Activated CD4-positive, alpha-beta T cell treated with anti-CD3 and anti-CD28 coated beads, Interleukin-2, amount 50 U/mL, for 48 hours (primary cell): ENCODE data around the gene GMPPA.

Experiments
- DNase-seq, 2 experiments: peaks; one replicate each; pipeline ENCODE4 v3.0.0-alpha.2; 2020

The GMPPA gene

DNA sequence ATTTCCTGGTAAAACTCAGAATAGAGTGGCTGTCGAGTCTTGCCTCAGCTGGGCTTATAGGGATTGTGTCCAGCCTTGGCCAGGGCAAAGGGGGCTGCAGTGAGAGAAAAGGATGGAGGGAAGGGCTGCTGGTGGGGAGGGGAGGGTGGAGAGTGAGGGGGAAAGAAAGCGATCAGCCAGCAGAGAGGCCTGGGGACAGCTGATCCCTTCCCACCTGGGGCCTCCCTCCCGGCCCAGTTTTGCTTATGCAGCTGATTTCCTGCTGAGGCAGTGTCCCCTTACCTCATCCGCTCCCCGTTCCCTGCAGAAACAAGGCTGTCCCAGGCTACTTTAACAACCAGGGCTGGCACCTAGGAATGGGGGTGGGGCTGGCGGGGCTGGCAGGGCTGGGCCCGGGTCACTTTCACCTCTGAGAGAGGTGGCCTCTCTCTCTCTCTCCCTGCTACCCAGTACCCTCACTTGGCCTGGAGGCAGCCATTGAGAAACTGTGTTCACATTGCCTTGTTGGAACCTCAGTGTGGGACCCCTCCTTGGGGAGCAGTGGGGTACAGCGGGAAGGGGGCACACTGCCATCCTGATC, 12.2 kb upstream of the GMPPA start:
- no peak for DNase-seq

DNA sequence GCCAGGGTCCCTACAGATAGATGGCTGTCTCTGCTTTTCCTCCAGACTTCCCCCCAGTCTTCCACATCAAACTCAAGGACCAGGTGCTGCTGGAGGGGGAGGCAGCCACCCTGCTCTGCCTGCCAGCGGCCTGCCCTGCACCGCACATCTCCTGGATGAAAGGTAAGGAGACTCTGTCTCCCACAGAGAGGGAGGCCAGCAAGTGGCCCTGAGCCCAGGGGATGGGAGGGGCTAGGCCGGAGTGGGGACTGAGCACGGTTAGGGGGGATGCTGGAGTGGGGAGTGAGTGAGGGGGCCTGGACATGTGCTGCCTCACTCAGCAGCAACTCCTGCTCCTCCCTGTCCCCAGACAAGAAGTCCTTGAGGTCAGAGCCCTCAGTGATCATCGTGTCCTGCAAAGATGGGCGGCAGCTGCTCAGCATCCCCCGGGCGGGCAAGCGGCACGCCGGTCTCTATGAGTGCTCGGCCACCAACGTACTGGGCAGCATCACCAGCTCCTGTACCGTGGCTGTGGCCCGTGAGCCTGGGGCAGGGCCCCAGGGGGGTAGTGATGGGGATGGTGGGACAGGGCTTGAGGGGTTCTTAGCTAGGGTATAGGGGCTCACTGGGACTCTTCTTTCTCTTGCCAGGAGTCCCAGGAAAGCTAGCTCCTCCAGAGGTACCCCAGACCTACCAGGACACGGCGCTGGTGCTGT, 10.4 kb upstream of the GMPPA start:
- DNase-seq: no peak

DNA sequence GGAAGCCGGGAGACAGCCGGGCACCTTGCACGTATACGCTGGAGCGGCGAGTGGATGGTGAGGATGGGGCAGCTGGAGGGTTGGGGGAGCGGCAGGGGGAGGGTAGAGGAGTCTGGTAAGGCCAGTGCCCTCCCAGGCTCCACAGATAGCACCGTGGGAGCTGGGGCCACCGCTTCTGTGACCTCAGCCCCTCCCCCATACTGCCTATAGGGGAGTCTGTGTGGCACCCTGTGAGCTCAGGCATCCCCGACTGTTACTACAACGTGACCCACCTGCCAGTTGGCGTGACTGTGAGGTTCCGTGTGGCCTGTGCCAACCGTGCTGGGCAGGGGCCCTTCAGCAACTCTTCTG, 9.9 kb upstream of the GMPPA start:
- DNase-seq: no peak

DNA sequence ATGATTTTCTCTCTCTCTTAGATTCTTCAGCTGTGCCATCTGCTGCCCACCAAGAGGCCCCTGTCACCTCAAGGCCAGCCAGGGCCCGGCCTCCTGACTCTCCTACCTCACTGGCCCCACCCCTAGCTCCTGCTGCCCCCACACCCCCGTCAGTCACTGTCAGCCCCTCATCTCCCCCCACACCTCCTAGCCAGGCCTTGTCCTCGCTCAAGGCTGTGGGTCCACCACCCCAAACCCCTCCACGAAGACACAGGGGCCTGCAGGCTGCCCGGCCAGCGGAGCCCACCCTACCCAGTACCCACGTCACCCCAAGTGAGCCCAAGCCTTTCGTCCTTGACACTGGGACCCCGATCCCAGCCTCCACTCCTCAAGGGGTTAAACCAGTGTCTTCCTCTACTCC, 9.4 kb upstream of the GMPPA start:
- no peak for DNase-seq

DNA sequence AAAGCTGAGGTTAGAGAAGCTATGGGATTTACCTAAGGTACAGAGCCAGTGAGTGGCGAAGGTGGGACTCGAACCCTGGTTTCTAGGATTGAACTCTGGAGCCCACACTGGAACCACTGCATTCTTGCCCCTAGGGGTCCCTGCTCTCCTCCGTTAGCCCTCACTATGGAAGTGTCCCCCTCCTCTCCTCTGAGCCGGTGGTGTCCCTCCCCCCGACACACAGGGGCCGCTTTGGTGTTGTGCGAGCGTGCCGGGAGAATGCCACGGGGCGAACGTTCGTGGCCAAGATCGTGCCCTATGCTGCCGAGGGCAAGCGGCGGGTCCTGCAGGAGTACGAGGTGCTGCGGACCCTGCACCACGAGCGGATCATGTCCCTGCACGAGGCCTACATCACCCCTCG, 8.5 kb upstream of the GMPPA start:
- no peak for DNase-seq

DNA sequence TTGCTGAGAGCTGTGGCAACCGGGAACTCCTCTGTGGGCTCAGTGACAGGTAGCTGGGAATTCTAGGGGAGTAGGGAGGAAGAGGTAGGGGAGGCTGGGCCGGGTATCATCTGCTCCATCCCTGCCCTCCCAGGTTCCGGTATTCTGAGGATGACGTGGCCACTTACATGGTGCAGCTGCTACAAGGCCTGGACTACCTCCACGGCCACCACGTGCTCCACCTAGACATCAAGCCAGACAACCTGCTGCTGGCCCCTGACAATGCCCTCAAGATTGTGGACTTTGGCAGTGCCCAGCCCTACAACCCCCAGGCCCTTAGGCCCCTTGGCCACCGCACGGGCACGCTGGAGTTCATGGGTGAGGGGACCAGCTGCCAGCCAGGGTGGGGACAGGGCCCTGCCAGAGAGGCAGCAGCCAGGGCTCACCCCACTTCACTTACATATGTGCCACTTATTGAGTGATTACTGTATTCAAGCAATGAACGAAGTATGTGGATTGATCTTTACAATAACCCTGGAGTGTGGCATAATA, 8.0 kb upstream of the GMPPA start:
- no peak for DNase-seq

DNA sequence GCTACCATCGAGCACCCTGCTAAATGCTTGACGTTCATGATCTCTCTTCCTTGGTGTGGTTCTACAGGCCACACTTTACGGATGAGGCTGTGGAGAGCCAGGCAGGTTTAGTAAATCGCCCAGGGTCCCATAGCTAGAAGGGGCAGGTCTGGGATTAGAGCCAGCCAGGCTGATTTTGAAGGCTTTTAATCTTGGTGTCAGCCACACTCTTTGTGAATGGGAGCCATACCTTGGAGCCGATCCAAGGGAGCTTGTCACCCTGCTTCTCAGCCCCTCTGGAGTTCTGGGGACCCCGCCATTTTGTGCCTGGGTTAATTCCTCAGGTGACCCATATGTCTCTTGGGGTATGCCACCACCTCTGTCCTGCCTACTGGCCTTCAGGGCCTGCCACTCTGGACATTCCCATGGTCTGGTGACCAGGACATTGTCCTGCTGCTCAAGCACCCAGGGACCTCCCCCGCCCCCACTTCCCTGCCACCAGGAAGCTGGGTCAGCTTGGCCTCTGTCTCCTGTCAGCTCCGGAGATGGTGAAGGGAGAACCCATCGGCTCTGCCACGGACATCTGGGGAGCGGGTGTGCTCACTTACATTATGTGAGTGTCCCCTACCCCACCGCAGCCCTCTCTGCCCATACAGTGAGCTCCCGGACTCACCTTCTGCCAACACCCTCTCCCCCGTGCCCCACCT, 7.3 kb upstream of the GMPPA start:
- DNase-seq: no peak

DNA sequence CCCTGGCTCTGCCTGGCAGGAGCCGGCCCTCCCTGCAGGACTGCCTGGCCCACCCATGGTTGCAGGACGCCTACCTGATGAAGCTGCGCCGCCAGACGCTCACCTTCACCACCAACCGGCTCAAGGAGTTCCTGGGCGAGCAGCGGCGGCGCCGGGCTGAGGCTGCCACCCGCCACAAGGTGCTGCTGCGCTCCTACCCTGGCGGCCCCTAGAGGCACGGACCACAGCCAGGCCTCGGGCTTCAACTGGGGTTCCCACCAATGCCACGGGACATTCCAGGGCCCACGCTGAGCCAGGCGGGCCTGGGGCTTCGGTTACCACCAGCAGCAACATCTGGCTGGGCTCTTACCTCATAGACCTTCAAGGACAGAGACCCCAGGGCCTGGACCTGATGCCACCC, 6.1 kb upstream of the GMPPA start:
- DNase-seq: no peak

DNA sequence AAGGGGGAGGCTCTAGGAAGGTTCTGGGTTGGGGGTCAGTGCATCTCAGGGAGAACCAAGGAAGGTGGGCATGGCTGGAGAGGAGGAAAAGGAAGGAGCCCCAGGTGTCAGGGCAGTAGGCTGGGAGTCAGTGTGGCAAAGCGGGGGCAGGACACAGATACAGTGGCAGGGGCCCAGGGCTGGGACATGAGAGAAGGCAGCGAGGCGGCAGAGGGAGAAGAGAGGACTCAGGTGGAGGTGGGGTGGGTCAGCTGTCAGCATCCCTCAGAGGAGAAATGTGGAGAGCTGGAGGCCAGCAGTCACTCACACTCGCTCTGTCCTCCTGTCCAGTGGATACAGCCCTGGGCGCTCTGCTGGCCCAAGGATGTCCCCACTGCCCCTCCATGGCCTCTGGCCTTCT, 5.6 kb upstream of the GMPPA start:
- no peak for DNase-seq

DNA sequence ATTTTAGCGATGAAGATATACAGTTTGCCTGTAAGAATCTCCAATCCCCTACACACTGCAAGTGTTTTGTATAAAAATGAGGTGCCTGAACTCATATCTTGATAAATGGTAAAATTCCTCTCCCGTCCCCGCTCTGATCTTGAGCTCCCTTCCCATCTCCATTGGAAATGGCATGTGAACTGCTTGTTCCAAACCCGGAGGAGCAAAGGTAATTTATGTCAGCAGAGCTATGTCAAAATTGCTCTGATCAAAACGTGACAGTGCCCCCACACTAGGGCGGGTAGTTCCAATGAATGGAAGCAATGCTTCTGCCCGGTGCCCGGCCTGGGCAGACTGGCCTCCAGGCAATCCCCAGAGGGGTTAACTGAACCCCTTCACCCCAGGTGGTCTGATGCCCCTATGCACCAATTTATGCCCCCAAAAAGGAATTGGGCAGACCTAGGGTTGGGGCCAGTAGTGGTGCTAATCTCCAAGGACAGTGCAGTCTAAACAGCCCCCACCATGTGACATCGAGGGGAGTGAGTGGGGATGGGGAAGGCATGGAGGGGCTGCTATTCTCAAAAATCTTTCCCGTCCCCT, 3.6 kb upstream of the GMPPA start:
- DNase-seq: no peak

DNA sequence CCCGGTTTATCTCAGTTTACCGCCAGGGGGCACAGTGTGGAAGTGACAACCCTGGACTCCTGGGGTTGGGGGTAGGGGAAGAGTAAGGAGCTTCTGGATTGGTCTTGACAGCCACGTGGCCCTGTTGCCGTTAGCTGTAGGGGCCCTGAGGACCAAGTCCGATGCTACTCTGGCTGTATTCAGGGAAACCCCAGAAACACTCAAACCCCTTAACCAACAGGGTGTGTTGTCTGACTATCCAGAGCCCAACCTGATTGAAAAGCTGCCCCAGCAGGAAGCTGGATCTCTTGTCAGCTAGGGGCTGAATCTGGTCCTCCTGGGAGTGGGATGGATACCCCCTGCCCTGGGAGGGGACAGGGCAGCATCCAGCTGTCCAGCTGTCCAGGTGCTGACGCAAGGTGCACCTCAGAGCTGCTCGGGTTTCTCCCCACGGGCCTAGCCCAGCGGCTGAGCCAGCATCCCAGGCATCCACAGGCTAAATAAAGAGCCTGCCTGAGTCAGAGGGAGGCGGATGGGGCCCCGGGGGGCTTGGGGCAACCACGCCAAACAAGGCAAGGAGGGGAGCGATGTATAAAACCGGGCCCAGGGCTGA, 3.1 kb upstream of the GMPPA start:
- peak; percentile 65 to 75 for DNase-seq

DNA sequence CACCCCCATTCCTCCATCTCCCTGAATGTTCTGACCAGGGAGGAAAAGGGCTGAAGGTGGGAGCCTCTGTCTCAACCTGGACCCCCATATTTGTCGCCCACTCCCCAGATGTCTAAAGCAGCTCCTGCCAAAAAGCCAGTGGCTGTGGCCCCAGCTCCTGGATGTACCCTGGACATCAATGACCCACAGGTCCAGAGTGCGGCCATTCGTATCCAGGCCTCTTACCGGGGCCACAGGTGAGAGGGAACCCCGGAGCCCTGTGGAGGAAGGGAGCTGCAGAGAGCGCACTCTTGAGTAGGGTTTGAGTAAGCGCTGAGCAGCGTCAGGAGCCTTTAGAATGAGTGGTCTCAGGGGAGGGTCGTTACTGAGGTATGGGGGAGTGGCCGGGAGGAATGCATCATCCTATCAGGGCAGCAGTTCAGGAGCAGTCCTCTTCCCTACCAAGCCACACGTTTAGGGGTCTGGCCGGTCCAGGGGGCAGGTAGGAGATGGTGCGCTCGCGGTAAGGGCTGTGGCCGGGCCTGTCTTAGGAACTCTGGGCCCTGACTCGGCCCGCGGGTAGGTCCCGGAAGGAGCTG, 2.4 kb upstream of the GMPPA start:
- DNase-seq: no peak

DNA sequence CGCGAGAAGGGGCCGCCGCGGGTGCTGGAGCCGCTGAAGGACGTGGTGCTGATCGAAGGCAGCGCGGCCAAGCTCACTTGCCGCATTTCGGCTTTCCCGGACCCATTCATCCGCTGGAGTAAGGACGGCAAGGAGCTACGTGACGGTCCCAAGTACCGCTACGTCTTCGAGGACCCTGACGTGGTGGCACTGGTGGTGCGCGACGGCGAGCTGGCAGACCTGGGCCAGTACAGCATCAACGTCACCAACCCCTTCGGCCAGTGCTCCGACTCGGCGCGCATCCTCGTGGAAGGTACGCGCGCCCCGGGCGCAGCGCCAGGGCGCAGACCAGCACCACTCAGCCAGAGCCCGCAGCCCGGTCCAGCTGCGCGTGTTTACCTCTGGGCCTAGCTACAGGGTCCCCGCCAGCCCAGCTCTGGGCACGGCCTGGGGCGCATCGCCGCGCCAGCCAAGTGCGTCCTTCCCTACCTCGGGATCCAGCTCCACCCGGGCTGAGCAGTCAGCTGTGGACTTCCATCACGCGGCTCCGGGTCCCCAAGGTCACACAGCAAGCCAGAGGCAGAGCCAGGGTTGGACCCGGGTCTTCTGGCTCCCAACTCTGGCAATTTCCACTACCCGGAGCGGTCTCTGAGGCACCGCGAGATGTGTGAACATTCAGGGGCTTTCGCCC, 1.7 kb upstream of the GMPPA start:
- DNase-seq: no peak

DNA sequence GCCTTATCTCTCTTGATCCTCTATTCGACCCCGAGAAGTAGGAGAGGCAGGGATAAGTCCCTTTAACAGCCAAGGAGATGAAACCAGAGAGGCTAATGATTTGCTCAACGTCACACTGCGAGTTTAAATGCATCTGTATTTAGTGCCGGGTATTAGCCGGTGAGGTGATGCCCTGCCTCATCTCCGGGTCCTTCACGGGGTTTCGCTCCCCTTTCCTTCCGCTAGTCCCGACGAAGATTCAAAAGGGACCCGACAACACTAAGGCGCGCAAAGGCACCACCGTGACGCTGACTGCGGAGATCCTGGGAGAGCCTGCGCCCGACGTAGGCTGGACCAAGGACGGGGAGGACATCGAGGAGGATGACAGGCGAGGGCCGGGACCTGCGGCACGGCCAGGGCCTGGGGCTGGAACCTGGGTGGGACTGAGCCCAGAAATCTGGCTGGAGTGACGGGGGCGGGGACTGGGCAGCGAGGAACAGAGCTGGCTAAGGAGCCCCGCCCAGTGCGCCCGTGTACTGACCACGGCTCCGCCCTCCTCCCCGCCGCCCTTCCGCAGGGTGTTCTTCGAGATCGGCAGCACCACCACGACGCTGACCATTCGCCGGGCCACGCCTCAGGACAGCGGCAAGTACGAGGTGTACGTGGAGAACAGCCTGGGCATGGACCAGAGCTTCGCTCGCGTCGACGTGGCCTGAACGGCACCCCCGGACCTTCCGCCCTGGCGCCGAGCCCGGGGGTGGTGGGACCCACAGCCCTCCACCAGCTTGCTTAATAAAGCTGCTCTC, 1.0 kb upstream of the GMPPA start:
- peak; percentile 55 to 57 for DNase-seq

DNA sequence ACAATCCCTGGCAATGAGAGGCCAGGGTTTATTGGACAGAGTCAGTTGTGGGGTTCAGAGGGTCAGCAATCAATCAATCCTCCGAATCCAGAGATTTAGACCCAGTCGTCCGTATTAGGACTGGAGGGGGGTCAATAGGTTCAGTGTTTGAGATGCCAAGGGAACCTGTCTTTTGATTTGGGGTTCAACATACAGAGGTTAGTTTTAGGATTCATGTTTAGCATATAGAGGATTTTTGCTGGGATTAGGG, 292 bp downstream of the GMPPA start:
- DNase-seq: no peak

DNA sequence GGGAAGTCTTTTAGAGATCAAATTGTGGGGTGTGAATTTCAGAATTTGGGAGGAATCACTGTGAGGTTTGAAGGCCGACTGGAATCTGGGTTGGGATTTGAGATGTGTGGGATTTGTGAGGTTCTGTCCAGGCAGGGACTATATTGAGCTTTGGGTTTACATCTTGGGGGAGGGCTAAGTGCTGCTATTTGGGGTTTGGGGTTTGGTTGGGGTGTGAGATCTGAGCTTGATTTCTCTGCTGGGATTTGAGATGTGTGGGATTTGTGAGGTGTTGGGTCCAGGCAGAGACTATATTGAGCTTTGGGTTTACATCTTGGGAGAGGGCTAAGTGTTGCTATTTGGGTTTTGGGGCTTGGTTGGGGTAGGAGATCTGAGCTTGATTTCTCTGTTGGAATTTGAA, 864 bp downstream of the GMPPA start:
- no peak for DNase-seq

DNA sequence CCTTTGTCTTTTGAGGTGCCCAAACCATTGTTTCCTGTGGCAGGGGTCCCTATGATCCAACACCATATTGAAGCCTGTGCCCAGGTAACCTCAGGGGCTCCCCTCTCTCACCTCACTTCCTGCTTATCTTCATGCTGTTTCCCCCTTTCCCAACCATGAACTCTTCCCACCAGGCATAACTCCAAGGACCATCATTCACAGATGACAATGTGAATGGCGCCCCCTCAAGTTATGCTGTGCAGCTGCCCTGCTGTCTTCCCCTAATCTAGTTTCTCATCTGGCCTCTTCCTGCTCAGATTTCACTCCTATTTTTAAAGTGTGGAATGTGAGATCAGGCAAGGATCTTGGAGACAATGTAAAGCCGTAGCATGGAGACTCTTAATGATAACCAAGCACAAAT, 1.4 kb downstream of the GMPPA start:
- DNase-seq: no peak

DNA sequence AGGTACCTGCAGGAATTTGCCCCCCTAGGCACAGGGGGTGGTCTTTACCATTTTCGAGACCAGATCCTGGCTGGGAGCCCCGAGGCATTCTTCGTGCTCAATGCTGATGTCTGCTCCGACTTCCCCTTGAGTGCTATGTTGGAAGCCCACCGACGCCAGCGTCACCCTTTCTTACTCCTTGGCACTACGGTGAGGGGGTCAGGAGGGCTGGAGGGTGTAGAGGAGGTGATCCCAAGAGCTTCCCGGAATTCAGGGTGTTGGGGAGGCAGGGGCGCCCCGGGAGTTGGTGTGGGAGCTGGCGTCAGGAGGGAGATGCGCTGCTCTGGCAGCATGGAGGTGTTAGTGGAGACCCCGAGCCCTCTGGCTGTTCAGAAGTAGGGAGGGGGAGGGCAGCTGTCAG, 3.2 kb downstream of the GMPPA start:
- DNase-seq: no peak

DNA sequence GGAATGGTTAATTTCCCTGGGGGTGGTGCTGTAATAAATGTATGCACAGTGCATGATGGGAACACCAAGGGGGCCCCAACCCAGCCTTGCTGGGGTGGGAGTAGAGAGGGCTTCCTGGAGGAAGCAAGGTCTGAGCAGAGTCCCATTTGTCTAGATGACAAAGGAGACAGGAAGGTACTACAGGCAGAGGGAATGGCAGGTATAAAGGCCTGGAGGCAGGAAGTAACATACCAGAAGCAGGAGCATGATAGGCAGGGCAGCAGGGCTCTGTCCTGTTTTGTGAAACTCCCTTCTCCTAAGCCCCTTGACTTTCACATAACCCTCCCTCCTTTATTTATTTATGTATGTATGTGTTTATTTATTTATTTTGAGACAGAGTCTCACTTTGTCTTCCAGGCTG, 3.9 kb downstream of the GMPPA start:
- no peak for DNase-seq

DNA sequence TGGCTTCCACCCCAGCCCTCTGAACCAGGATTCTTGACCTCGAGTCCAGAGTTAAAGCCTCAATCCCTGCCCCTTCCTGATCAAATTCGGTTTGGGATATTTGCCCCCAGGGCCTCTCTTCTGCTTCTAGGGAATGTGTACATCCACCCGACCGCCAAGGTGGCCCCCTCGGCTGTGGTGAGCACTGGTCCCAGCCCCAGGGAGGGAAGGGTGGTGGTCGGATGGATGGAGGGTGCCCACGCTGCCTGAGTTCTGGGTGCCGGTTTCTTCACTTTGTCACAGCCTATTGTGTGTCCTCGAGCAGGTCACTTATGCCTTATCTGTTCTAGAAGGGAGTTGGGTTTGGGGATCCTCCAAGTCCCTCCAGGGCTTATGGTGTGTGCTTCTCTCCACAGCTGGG, 6.9 kb downstream of the GMPPA start:
- no peak for DNase-seq

DNA sequence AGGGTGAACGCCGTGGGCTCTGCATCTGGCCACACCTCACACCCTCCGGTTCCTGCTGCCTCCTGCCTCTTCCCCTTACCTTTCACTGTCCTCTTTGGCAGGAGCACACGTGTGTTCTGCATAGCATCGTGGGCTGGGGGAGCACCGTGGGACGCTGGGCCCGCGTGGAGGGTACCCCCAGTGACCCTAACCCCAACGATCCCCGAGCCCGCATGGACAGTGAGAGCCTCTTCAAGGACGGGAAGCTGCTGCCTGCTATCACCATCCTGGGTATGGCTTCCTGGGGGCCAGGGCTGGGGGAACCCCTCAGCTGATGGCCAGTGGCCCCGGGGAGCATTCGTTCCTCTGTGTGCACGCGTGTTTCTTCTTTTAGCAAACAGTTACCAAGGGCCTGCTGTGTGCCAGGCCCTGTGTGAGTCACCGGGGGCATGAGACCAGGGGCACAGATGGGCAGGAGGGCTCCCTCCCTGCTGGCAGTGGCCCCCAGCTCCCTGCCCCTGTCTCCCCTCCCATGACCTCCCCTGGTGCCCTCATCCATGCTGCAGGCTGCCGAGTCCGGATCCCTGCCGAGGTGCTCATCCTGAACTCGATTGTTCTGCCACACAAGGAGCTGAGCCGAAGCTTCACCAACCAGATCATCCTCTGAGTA, 7.6 kb downstream of the GMPPA start:
- DNase-seq: no peak
